HUDEP-2 (cell line): ENCODE data around the gene PSMA5.
"Not testable (repeated sequence)": the region's sequence is repeated elsewhere in the genome, so short reads cannot be mapped to it uniquely, and the experiment has no call there.

Source experiments
- DNase-seq, 76 experiments: peaks; one replicate each; lab custom pipeline; 2025; ENCODE audit not compliant: unreplicated experiment in 76 of 76; lab: John Stamatoyannopoulos, UW

PSMA5 gene

GRCh38 chr1:109393617-109394233, 32.5 kb downstream of the PSMA5 start:
- no peak for DNase-seq

GRCh38 chr1:109392788-109393616, 33.2 kb downstream of the PSMA5 start:
- no peak for DNase-seq

DNA sequence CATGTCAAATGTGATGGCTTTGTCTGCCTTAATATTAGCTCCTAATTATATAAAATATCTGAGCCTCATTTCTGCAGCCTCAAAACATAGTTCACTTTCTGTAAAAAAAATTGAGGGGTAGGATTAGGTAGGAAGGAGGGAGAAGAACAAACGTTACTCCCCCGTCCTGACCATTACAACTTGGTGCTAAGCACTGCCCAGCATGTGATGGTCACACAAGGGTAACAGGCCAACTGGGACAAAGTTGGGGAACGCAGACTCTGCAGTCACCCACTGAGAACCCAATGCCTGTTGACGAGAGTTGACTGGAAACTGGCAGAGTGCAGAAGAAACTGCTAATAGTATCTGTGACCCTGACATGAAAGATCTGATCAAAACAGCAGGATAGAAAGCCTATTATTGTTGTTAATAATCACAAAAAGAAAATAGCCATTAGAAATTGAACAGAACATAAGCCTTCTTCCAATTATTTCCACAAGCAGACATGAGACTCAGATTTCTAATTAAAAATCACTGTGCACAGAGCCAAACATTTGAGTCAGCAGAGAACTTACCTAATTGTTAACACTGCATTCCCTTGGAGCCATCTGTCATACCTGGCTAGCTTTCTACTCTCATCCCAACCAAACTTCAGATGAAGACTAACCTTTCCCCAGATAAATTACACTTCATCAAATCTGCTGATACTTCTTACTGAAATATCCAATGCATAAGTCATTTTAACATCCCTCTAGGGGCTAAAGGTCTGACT, 34.0 kb downstream of the PSMA5 start:
- no peak for DNase-seq

DNA sequence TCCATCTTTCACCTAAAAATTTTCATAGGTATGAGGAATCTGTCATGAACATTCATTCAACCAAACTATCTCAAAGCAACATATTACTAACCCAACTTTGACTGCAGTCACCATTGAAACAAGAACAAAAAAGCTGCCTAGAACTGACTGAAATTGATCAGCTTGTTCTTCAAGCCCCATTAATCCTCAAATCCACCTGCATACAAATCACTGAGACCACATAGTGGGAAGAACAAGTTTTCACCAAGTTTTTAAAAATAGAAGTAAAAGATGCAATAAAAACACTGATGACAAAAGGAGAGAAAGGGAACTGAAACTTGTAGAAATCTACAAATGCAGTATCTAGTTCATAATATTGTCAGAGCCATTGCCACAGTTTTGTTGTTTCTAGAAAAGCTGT, 34.6 kb downstream of the PSMA5 start:
- no peak for DNase-seq

DNA sequence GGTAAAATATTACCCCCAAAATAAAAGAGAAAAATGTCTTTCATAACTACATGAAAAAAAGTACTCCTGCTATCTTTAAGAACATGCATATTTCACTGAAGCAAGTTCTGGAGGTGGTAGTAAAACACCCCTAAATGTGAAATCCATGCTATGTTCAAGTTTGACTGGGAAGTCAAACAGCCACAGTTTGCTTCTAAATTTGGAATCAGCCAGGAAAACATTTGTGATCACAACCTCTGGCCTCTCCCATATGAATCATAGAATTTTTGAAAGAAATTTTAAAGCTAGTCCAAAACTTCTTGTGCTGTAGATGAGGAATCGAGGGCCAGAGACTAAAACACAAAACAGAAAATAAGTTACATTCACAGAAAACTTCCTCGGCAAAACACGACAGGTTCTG, 35.1 kb downstream of the PSMA5 start:
- DNase-seq, result no peak

DNA sequence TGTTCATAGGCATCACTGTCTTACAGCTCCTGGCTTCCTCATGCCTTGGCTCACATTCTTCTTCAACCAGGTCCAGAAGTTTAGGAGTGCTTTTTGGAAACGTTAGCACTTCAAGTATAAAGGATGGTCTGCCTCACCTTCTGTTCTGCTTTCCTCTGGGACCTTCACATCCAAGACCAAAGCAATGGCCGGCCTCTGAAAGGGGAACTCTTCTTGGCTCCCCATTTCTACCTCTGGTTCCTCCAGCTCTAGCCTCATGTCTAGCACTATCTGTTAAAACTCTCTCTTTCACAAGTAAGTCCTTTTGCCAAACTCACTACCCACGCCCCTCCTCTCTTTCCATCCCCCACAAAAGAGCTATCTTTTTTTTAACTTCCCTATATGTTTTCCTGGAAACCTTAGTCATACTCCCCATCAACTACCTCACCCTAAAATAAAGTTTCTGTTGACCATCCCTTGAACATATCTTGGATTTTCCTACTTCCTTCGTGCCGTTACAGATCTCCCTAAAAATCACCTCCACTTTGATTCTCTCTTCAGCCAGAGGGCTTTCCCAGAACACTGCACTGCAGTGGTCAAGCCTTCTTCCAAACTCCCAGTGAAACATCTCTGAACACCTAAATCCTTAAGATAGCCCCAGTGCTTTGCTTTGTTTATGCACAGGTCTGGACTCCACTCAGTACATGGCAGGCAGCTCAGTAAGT, 36.5 kb downstream of the PSMA5 start:
- DNase-seq, result peak in 20 of 76 experiments; percentile 4 to 62 (median 25)

DNA sequence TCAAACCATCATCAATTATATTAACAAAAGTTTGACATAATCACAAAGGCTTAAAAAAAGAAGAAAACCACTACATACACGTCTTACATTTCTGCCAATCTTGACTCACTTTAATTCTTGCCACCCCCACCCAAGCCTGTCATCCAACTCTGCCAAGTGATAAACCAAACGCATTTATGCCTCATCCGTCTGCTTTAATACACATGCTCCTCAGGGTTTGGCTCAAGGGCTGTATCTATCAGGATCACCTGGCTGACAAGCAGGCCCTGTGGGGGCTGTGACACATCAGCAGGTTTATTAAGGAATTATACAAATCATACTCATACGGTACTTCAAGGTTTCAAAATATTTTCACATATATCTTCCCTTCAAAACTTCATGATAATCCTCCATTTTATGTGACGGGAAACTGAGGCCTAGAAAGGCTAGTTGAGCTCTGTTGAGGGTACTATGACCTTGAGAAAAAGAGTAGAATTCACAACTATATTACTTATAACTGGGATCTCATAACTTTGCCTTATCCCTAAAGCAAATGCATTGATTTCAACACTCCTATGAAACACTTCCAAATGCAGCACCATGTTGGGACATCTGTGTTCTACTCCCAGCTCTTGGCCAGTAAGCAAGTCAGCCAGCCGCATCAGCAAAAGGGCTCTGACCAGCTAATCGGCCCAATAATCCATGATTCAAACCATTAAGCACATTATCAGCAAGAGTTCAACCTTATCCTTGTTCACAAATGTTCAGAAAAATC, 37.2 kb downstream of the PSMA5 start:
- peak in 35 of 76 experiments; percentile 2 to 63 (median 31) for DNase-seq

GRCh38 chr1:109388208-109388711, 38.0 kb downstream of the PSMA5 start:
- DNase-seq, result no peak

GRCh38 chr1:109386054-109386717, 40.1 kb downstream of the PSMA5 start:
- DNase-seq, result no peak

- DNase-seq, result peak in 8 of 76 experiments; percentile 6 to 31 (median 12)
Observed at GRCh38 chr1:109385417-109385816, 40.8 kb downstream of the PSMA5 start.

DNA sequence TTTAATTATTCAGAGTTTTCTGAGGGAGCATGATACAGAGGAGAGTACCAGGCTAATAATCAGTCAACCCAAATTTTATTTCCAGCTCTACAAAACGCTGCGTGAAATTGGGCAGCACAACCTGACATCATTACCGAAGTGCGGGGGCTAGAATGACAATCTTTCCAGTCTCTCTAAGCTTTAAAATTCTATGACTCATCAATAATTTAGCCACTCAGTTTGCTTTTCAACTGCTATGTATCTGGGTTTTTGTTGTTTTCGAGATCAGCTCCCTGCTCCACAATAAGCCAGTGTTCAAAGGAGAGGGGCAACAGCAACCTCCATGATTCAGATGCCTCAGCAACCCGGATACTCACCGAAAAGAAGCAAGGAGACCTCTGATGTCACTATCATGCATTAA, 42.4 kb downstream of the PSMA5 start:
- no peak for DNase-seq

DNA sequence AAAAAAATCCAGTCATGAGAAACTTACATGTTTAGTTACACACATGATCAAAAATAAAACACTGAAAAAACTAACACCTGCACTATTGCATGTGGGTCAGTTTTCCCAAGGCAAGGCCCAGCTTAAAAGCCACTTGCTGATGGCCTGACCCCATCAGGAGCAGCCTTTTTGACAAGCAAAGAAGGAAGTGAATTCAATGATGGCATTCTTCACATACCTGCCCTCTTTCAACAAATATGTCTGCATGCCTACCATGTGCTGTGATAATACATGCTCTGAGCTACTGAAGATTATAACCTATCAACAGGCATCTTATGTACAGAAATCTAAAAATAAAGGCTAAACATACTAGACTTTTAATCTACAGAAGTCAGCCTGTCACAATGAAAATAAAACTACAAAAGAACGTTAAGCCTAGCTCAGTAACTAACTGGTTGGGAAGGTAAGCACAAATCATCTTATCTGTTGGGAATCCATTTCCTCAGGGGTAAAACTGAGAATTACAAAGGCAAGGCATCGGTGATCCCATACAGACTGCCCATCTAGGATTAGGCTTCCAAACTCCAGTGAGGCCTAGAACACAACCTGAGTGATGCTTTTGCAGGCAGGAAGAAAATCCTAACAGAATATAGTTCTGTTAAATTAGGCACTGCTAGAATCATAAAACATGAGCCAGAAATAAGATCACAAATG, 43.0 kb downstream of the PSMA5 start:
- DNase-seq, result no peak

- no peak for DNase-seq
Observed at GRCh38 chr1:109381573-109381972, 44.7 kb downstream of the PSMA5 start.

DNA sequence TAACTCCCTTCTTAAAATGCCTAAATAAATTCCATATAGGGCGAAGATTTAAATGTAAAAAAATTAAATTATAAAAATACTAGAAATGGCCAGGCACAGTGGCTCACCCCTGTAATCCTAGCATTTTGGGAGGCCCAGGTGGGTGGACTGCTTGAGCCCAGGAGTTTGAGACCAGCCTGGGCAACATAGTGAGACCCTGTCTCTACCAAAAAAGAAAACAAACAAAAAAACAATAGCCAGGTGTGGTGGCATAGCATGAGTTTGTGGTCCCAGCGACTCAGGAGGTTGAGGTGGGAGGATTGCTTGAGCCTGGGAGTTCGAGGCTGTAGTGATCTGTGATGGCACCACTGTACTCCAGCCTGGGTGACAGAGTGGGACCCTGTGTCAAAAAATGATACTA, 46.3 kb downstream of the PSMA5 start:
- no peak for DNase-seq

DNA sequence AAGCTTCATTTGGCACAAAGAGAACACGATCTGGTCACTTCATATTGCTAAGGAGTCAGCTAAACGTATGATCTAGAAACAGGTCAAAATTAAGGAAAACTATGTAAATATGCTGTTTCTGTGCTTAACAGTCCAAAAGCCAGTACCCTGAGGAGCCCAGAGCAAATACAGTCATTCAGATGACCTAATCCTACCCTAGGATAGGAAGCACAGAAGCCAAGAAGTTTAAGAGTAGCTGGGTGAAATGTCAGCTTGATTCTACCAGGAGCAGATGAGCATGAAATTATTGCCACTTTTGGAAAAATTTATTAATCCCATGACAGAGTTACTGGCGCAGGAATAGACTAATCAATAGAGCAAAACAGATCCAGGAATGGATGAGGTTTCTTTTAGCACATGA, 46.8 kb downstream of the PSMA5 start:
- no peak for DNase-seq

DNA sequence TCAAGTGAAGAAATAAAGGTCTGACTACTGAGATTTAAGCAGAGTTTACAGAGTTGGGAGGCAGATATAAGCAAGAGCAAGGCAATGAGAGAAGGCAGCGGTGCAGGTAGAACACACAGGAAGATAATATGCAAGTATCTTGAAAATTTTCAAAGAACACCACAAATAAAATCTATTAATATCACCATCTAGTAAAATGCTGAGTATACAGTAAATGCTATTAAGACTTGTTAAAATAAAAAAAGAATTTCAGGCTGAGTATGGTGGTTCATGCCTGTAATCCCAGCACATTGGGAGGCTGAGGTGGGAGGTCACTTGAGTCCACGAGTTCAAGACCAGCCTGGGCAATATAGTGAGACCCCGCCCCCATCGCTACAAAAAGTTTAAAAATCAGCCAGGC, 48.5 kb downstream of the PSMA5 start:
- DNase-seq, result no peak

DNA sequence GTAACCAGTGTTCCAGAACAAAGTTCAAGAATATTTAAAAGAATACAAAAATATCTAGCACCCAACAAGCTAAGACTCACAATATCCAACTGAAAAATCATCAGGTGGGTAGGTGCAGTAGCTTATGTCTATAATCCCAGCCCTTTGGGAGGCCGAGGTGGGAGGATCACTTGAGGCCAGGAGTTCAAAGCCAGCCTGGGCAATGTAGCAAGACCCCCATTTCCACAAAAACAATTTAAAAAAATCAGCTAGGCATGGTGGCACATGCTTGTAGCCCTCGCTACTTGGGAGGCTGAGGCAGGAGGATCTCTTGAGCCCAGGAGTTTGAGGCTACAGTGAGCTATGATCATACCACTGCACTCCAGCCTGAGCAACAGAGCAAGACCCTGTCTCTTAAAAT, 52.6 kb downstream of the PSMA5 start:
- not testable (repeated sequence) for DNase-seq

- DNase-seq, result no peak
Observed at GRCh38 chr1:109373126-109373525, 53.1 kb downstream of the PSMA5 start.

GRCh38 chr1:109372281-109372680, 54.0 kb downstream of the PSMA5 start:
- DNase-seq, result no peak
